ENCODE measurements around the gene FASTK. TPM values are rescaled to one million over a fixed set of nuclear protein-coding genes. Genes with fewer than 3 reads are reported as not detected.

The FASTK gene
- polyA plus RNA-seq, 1 experiment = 44.1 TPM

DNA sequence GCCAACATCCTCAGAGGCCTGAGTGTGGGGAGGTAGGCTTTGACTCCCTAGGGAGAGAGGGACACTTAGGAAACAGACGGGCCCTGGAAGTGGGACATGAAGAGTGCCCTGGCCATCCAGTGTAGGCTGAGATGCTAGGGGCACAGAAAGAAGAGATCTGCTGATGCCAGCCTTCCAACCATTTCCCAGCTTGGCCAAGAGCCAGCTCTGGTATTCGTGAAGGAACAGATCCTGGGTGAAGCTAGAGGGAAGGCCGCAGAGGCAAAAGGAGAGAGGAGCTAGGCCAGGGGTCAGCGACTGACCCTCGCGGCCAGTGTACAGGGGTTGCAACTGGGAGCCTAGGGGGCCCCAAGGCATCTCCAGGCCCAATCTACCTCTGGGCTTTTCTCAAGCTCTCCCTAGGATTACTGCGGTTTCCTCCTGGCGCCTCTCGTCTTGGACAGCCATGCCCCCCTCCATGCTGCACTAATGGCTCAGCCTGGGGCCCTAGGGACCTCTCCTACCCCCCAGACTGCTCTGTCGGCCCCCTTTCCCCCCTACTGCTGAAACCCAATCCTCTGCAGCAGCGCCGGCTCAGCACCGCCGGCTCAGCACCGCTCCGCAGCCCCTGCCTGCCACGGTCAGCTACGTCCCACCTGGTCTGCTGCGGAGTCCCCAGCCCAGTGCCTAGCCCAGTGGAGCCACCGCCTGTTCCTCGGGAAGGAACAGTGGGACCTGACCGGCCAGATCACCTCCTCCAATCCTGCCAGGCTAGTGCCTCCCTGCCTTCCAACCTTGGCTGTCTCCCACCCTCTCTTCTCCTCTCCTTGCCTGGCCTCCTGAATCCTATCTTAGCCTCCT is 32.4 kb downstream of the FASTK start, which contains the start of gene ASIC3:
ASIC3 (plus strand) TSS at position 556 of the 840 bp plus-strand sequence. CDS start 355 bp downstream, outside the sequence.
- H3K27me3 ChIP-seq (ENCODE audit: control insufficient read depth, insufficient read depth, low read length) = peaks cover 5% of the 10 kb centered on the region
- ChIA-PET CTCF (interaction anchor here (1.1 kb wide), 1 partner anchor 15 kb away, joined by 3 read pairs; no protein-coding TSS in a partner anchor), POLR2A (interaction anchor here (1.2 kb wide), 1 partner anchor 9 kb away, joined by 3 read pairs; the partner anchor contains the start of gene CDK5)
- no peak for DNase-seq (ENCODE audit: low read depth, low spot score)
- H3K4me3 ChIP-seq (ENCODE audit: low read depth, low read length) = no peak within 1 kb of the TSS
- H3K9me3 ChIP-seq (ENCODE audit: control insufficient read depth, insufficient read depth, low read length) = no peaks in the 10 kb centered on the region; the same call in 1 of the 2 replicates
- H3K27ac ChIP-seq (ENCODE audit: low read depth, low read length) = no peak within 1 kb of the TSS
- TF ChIP-seq, protein P1, sequence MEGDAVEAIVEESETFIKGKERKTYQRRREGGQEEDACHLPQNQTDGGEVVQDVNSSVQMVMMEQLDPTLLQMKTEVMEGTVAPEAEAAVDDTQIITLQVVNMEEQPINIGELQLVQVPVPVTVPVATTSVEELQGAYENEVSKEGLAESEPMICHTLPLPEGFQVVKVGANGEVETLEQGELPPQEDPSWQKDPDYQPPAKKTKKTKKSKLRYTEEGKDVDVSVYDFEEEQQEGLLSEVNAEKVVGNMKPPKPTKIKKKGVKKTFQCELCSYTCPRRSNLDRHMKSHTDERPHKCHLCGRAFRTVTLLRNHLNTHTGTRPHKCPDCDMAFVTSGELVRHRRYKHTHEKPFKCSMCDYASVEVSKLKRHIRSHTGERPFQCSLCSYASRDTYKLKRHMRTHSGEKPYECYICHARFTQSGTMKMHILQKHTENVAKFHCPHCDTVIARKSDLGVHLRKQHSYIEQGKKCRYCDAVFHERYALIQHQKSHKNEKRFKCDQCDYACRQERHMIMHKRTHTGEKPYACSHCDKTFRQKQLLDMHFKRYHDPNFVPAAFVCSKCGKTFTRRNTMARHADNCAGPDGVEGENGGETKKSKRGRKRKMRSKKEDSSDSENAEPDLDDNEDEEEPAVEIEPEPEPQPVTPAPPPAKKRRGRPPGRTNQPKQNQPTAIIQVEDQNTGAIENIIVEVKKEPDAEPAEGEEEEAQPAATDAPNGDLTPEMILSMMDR (IDR thresholded peaks at IDR 0.05; ENCODE audit: low read depth, low read length) = no peak

DNA sequence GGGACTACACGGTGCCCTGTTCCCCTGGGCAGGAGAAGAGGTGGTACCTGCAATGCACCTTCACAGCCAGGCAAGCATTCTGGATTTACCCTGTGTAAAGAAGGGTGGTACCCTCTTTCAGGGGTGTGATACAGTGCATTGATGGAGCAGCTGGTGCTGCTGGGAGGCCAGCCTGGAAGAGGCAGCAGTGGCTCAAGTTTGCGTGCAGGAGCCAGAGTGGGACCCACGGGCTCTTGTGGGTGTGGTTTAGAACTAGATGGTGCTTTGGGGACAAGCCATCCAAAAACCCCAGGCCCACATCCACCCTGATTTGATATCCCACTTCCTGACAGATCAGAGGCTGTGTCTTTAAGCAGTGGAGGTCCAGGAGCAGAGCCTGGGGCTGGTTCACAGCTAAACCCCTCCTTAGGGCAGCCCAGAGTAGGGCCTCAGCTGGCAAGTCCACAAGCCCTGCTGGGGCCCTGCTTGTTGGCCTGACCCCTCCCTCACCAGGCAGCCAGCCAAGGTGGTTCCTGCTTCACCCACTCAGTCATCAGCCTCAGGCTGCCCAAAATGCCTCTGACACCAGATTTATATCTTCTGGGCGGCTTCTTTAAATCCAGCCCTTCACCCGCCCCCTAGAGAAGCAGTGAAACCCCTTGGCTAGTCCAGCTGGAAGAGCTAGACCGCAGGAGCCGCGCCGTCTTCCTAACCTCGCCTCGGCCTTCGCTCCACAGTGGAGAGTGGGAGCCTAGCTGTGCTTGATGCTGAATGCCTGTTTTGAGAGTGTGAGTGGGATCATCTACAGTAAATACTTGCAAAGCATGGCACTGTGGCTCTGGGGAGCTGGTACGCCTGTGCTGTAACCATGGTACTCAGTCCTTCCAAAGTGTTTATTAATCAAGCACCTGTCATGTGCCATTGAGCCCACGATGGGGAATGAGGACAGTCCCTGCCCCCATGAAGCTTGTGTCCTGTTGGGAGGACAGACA is 33.7 kb downstream of the FASTK start:
- Histone ChIP-seq H3K27me3 (ENCODE audit: control insufficient read depth, insufficient read depth, low read length) (peaks cover 5% of the 10 kb centered on the region), H3K27ac (ENCODE audit: low read depth, low read length) (no peak overlapping the region), H3K9me3 (ENCODE audit: control insufficient read depth, insufficient read depth, low read length) (no peaks in the 10 kb centered on the region; the same call in 1 of the 2 replicates), H3K4me3 (ENCODE audit: low read depth, low read length) (no peak overlapping the region)
- TF ChIP-seq, protein P1 (IDR thresholded peaks at IDR 0.05; ENCODE audit: low read depth, low read length) = no peak
- ChIA-PET CTCF (no interaction called here), POLR2A (interaction anchor here (0.6 to 1.2 kb wide), 3 partner anchors 11 to 33 kb away, joined by 3 read pairs; partner anchors contain the start of gene CDK5)
- no peak for DNase-seq (ENCODE audit: low read depth, low spot score)

DNA sequence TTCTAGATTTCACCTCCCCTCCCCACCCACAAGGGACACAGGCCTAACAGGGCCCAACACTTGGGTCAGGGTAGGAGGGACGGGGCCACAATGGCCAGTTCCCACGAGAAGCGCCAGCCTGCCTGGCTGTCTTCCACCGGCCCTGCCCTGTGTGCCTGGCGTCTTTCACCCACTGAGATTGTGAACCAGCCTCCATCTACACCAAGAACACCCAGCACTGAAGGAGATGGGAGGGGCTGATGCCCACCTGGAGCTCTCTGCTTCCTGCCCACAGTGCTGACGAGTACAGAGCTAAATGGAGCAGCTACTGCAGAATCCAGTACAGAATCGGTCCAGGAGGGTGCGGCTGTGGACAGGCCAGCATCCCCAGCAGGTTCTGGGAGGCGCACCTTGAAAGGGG is 34.6 kb downstream of the FASTK start:
- Histone ChIP-seq H3K9me3 (ENCODE audit: control insufficient read depth, insufficient read depth, low read length) (no peaks in the 10 kb centered on the region; the same call in 1 of the 2 replicates), H3K27ac (ENCODE audit: low read depth, low read length) (no peak overlapping the region), H3K4me3 (ENCODE audit: low read depth, low read length) (no peak overlapping the region), H3K27me3 (ENCODE audit: control insufficient read depth, insufficient read depth, low read length) (peaks cover 5% of the 10 kb centered on the region)
- no peak for DNase-seq (ENCODE audit: low read depth, low spot score)
- ChIA-PET POLR2A (no interaction called here), CTCF (no interaction called here)
- TF ChIP-seq, protein P1 (IDR thresholded peaks at IDR 0.05; ENCODE audit: low read depth, low read length) = no peak

DNA sequence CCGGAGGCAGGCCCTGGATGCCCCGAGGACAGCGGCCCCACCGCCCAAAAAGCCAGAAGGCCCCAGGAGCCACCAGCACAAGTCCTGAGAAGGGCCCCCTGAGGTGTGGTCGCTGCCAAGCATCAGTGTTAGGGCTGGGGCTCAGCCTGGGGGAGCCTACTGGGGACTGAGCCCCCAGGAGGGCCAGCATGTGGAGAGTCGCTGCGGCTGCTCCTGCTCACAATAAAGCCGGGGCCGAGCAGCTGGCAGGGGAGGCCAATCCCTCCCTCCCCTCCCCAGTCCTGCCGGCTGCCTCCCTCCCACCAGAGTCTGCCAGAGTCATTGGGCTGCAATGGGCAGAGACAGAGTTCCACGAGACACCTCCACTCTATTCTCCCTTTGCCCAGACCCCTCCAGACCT is 35.3 kb downstream of the FASTK start:
- no peak overlapping the region for H3K4me3 ChIP-seq (ENCODE audit: low read depth, low read length)
- H3K9me3 ChIP-seq (ENCODE audit: control insufficient read depth, insufficient read depth, low read length) = no peaks in the 10 kb centered on the region; the same call in 1 of the 2 replicates
- H3K27me3 ChIP-seq (ENCODE audit: control insufficient read depth, insufficient read depth, low read length) = peaks cover 2% of the 10 kb centered on the region
- no peak for DNase-seq (ENCODE audit: low read depth, low spot score)
- TF ChIP-seq, protein P1 (IDR thresholded peaks at IDR 0.05; ENCODE audit: low read depth, low read length) = no peak
- ChIA-PET CTCF (no interaction called here), POLR2A (no interaction called here)
- no peak overlapping the region for H3K27ac ChIP-seq (ENCODE audit: low read depth, low read length)
